Activated CD4-positive, CD25-positive, alpha-beta regulatory T cell treated with anti-CD3 and anti-CD28 coated beads, Interleukin-2, amount 50 U/mL, for 16 hours (primary cell): ENCODE data around the gene NSUN7.

Experiments used
- DNase-seq: peaks from one replicate; pipeline ENCODE4 v3.0.0-alpha.2; 2020; ENCODE audit warnings: low read depth, low spot score

Gene NSUN7

DNA sequence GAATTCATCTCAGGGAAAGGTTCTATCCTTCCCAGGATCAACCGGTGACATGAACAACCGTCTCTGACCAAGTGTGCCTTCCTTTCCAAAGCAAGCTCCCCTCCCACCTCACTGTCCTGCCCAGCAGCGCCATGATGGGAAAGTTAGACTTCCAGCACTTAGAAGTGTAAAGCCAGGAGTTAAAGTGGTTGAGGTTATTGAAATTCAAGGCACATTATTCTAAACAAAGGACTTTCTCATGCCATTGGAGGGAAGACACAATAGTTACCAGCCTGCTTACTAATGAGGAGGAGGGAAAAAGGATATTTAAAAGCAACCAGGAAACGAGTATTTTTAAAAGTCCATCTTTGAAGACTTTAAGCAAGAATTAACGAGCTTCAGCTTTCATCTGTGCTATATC lies 96.8 kb downstream of the NSUN7 start:
- DNase-seq = no peak

DNA sequence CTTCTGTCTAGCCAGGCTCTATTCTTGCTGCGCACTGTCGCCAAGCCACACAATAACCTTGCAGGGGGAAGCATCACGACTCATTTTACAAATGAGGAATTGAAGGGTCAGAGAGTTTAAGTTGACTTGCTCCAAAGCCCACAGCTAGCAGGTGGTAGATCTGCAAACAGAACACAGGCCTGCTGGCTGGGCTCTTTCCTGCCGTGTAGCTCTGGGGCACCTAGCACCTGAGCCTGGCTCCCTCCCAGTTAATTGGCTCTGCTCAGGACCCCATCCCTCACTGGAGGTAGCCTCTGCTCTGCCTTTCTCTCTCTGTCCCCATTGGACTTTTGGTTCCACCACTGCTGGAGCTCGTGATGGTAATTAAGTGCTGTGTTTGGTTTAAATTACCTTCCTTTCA lies 98.5 kb downstream of the NSUN7 start:
- no peak for DNase-seq

DNA sequence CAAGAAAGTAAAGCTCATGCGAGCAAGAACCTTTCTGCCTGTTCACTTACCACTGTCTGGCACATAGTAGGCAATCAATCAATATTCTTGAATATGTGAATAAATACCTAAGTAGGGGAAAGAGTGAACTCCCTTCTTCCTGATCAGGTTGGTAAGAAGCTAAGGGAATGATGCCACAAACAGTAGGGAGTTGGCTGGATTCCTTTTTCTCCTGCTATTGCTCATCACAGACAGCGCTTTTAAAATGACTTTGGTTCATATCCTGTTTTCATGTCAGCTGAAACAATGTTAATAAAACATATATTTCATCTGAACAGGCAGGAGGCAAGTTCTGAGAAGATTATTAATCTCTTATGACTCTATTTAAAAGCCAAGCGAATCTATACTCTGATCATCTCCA lies 99.2 kb downstream of the NSUN7 start:
- no peak for DNase-seq

DNA sequence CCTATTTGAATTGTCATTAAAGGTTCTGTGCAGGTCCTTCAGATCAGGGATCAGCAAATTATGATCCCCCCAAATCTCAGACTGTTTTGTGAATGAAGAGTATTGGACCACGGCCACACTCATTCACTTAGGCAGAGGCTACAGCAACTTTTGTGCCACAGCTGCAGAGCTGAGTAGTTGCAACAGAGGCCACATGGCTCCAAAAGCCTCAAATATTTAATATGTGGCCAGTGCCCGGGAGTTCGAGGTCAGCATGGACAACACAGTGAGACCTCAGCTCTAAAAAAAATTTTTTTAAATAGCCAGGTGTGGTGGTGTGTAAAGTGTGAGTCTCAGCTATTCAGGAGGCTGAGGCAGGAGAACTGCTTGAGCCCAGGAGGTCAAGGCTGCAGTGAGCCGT lies 100.7 kb downstream of the NSUN7 start:
- DNase-seq = no peak

DNA sequence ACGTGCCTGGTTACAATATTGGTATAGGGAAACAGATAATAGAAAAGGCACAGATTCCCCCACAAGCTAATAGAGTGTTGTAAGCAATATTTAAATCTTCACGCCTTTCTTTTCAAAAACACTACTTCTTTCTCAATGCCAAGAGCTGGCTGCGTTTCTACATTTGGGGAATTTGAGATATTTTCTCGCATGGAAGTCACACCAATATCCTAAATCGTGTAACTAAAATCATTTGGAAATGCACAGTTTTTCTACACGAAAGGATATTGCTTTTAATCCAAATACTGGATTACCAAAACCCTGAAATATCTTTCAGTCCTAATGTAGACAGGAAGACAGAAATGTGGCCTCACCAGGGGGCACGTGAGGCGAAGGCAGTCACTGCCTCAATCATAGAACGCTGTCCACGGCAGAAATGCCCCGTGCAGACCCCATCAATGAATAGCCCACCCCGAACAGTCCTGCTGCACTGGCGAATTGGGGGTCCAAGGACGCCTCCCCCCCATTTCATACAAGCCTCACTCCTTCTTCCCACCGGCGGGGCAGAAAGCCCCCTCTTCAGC lies 106.6 kb downstream of the NSUN7 start:
- no peak for DNase-seq

DNA sequence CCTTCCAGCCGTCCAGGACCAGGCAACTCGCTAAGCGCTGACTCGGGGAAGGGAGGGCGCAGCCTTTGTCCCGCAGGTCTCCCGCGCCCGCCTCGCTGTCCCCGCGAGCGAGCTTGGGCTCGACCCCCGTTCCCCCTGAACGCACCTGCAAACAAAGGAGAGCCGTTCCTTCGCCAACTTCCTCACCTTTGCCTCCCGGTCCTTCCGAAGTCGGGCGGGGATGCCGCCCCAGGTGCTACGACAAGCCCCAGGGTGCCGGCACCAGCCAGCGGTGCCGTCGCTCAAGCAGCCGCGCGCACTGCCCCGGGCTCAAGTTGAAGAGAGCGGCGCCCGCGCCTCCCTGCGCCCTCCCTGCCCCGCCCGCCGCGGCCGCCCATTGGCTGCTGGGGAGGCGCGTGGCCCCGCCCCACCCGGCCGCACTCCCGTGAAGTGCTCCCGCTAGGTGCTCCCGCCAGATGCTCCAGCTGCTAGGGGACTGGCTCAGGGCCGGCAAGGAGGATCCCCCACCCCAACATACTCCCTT lies 107.1 kb downstream of the NSUN7 start:
- no peak for DNase-seq

DNA sequence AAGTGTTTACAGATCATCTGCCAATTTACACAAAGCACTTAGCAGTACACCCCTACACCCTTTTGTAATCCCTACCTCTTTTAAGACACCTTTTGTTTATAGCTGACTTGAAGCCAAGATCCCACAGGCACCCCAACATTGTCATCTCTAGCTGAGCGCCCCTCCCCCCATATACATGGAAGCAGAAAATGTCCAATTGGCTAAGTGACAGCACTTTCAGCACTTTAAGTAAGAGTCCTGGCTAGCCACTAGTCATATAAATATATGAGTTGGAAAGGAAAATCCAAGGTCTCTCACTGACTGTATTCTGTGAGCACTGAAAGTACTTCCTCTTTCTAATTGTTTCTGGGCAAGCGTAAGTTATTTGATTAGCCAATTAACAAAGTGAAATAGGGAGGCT lies 108.2 kb downstream of the NSUN7 start:
- no peak for DNase-seq

DNA sequence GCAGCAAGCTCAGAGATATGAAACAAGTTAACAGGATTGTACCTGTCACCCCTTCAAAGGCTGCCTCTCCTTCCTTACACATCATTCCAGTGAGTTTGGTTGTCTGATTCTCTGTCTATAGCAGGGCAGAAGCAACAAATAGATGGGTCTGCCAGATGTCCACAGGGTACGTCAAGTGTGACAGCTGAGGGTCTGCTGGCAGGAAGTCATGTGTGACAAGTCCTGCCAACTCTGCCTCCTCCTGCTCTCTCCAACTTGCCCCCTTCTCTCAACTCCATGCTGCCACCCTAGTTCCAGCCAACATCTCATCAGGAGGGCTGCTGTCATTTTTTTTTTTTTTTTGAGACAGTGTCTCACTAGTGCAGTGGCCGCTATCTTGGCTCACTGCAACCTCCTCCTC lies 109.2 kb downstream of the NSUN7 start:
- DNase-seq = no peak
